GM23248 (cell line): ENCODE results near the gene PAK2.

Experiments used
- EZH2 ChIP-seq: fragments of 200-600 bp; sonication (generic); IDR thresholded peaks from 2 replicates; pipeline ENCODE4 v1.6.1; 2018; ENCODE audit warnings: antibody characterized with exemption, mild to moderate bottlenecking; ENCODE audit not compliant: insufficient read depth, poor library complexity, severe bottlenecking
- EZH2phosphoT487 ChIP-seq: fragments of 200-600 bp; sonication (generic); IDR thresholded peaks from 2 replicates; pipeline ENCODE4 v1.6.1; 2018; ENCODE audit warnings: antibody characterized with exemption, moderate library complexity, mild to moderate bottlenecking, low read depth; ENCODE audit not compliant: insufficient read depth

DNA sequence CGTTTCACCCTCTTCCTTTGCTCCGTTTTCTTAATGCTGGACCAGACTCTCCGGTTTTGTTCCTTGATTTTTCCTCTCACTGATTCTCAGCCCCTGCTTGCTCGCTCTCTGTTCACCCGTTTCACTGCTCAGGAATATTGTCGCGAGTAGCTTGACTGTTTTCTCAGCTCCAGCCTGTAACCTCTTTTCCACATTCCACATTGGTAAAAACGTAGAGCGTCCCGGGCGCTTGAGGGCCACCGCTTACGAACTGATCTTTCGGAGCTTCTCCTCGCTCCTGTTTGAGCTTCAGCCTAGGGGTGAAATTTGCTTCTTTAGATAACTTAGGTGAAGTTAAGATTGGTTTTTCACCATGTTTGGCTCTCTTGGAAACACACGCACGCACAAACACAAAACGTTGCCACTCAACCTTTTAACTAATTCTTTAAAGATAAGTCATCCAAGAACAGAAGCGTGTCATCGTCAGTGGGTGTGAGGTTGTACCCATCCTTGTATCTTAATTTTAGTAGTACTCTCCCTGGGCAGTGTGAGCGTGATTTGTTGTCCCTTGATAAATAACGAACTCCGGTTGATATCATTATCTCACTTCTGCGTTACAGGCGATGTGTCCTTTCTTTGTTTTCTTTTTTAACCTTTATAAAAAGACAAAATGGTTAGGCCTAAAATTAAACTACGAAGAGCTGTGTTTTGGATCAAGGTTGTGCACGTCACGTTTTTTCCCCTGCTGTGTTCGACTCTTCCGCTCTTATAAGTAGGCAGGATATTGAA is 1.0 kb downstream of the PAK2 start:
- TF ChIP-seq EZH2phosphoT487: no peak
- no peak for TF ChIP-seq EZH2
